CD14-positive monocyte (primary cell): ENCODE measurements around the gene MAGEC3. TPM values are rescaled to one million over a fixed set of nuclear protein-coding genes. Genes with fewer than 3 reads are reported as not detected.

Source experiments
- DNase-seq, 3 donors: peaks; one replicate each; pipeline ENCODE4 v3.0.0-alpha.2; 2011 to 2022
- H2AFZ ChIP-seq: 2 replicates; pipeline ENCODE4 v1.6.0; 2012; ENCODE audit warnings: mild to moderate bottlenecking, low read depth, low read length, inconsistent platforms; ENCODE audit not compliant: insufficient read depth, poor library complexity, severe bottlenecking
- H3K27ac ChIP-seq, 2 donors: 1 replicate in 1 of 2; 2 replicates in 1 of 2; pipeline ENCODE4 v1.5.1; 2012 to 2013; ENCODE audit warnings: low read length in 2 of 2, control low read depth in 1 of 2, inconsistent platforms in 1 of 2, low read depth in 1 of 2, mild to moderate bottlenecking in 1 of 2
- H3K27me3 ChIP-seq, 2 donors: one replicate each; pipeline versions ENCODE4 v1.6.0 to v1.6.1; 2011 to 2013; ENCODE audit warnings: low read length in 2 of 2; ENCODE audit not compliant: control insufficient read depth in 2 of 2, insufficient read depth in 2 of 2
- H3K36me3 ChIP-seq, 2 donors: replicated peaks in 1 of 2; 1 replicate in 1 of 2; 2 replicates in 1 of 2; pipeline versions ENCODE4 v1.5.1 to v1.6.1; 2012 to 2013; ENCODE audit warnings: low read length in 2 of 2, control low read depth in 1 of 2, inconsistent platforms in 1 of 2, mild to moderate bottlenecking in 1 of 2; ENCODE audit not compliant: insufficient read depth in 2 of 2, control insufficient read depth in 1 of 2
- H3K4me1 ChIP-seq, 2 donors: 1 replicate in 1 of 2; 2 replicates in 1 of 2; pipeline versions ENCODE4 v1.5.1 to v1.6.1; 2012 to 2013; ENCODE audit warnings: low read length in 2 of 2, control low read depth in 1 of 2, inconsistent platforms in 1 of 2, mild to moderate bottlenecking in 1 of 2, moderate library complexity in 1 of 2; ENCODE audit not compliant: insufficient read depth in 2 of 2, control insufficient read depth in 1 of 2
- H3K4me2 ChIP-seq: replicated peaks from 2 replicates; pipeline ENCODE3; 2012; ENCODE audit warnings: low read length, moderate library complexity, mild to moderate bottlenecking; ENCODE audit not compliant: poor library complexity, severe bottlenecking; ENCODE audit errors: extremely low read depth
- H3K4me3 ChIP-seq, 3 experiments: fragments of 200-600 bp in 1 of 3; sonication (generic) in 1 of 3; replicated peaks in 1 of 3; 1 replicate in 2 of 3; 2 replicates in 1 of 3; pipeline ENCODE4 v1.5.1; 2011 to 2013; ENCODE audit warnings: low read length in 3 of 3, mild to moderate bottlenecking in 3 of 3, control low read depth in 2 of 3, low read depth in 2 of 3, inconsistent platforms in 1 of 3, moderate library complexity in 1 of 3
- H3K79me2 ChIP-seq: 2 replicates; pipeline ENCODE4 v1.6.0; 2012; ENCODE audit warnings: mild to moderate bottlenecking, control low read depth, inconsistent platforms, low read length, moderate library complexity; ENCODE audit not compliant: insufficient read depth
- H3K9ac ChIP-seq: 2 replicates; pipeline ENCODE4 v1.6.0; 2017; ENCODE audit warnings: low read length, mild to moderate bottlenecking; ENCODE audit not compliant: insufficient read depth, poor library complexity, severe bottlenecking
- H3K9me3 ChIP-seq, 2 donors: replicated peaks in 1 of 2; 1 replicate in 1 of 2; 2 replicates in 1 of 2; pipeline versions ENCODE4 v1.5.1 to v1.6.1; 2012 to 2013; ENCODE audit warnings: low read length in 2 of 2, control low read depth in 1 of 2; ENCODE audit not compliant: control insufficient read depth in 1 of 2, insufficient read depth in 1 of 2
- H4K20me1 ChIP-seq: 2 replicates; pipeline ENCODE4 v1.6.0; 2012; ENCODE audit warnings: mild to moderate bottlenecking, low read length, control low read depth, moderate library complexity; ENCODE audit not compliant: insufficient read depth
- H3K27ac Mint-ChIP-seq, 7 donors: one replicate each; pipeline ENCODE4 v1.8.0; 2020; ENCODE audit warnings: mild to moderate bottlenecking in 7 of 7, mixed read lengths in 7 of 7, moderate library complexity in 6 of 7, inconsistent platforms in 2 of 7
- H3K27me3 Mint-ChIP-seq, 3 donors: one replicate each; pipeline ENCODE4 v1.8.0; 2021 to 2022; ENCODE audit warnings: low read depth in 3 of 3, mild to moderate bottlenecking in 3 of 3, mixed read lengths in 3 of 3, moderate library complexity in 3 of 3, inconsistent platforms in 1 of 3
- H3K36me3 Mint-ChIP-seq, 2 donors: one replicate each; pipeline ENCODE4 v1.8.0; 2020; ENCODE audit warnings: mixed read lengths in 2 of 2, inconsistent platforms in 1 of 2, mild to moderate bottlenecking in 1 of 2
- H3K4me1 Mint-ChIP-seq: one replicate; pipeline ENCODE4 v1.8.0; 2020; ENCODE audit warnings: mild to moderate bottlenecking, mixed read lengths
- H3K4me3 Mint-ChIP-seq, 2 donors: one replicate each; pipeline ENCODE4 v1.8.0; 2020; ENCODE audit warnings: mild to moderate bottlenecking in 2 of 2, mixed read lengths in 2 of 2, moderate library complexity in 1 of 2
- H3K9me3 Mint-ChIP-seq, 7 donors: one replicate each; pipeline ENCODE4 v1.8.0; 2020 to 2022; ENCODE audit warnings: mixed read lengths in 7 of 7, mild to moderate bottlenecking in 6 of 7, moderate library complexity in 6 of 7, inconsistent platforms in 2 of 7
- CTCF ChIP-seq: fragments of 200-600 bp; IDR thresholded peaks from one replicate; pipeline ENCODE4 v1.8.0; 2022; ENCODE audit warnings: antibody characterized with exemption, mild to moderate bottlenecking
- WGBS: methylation state at CpG from one replicate; pipeline ENCODE4 v1.1.5; 2013; ENCODE audit warnings: missing lambda C conversion rate; ENCODE audit not compliant: insufficient coverage; 5-methylcytosine and 5-hydroxymethylcytosine counted together
- intact Hi-C, 2 donors: fragments of 100-400 bp; cut with micrococcal nuclease; formaldehyde crosslinking; loops; one replicate each; pipeline versions ENCODE4 v1.15.0 to v1.15.1; 2023
- polyA plus RNA-seq, 3 donors: library from polyadenylated mRNA; depleted of rRNA in 1 of 3; unstranded in 2 of 3; stranded (reverse) in 1 of 3; fragments of 300-500 nt in 2 of 3; fragments of >200 nt in 1 of 3; fragmentation: Illumina TruSeq in 2 of 3; gene quantifications; 1 replicate in 2 of 3; 2 replicates in 1 of 3; pipeline ENCODE4 v1.2.3, GENCODE V29; 2012 to 2021

Gene MAGEC3
- polyA plus RNA-seq, 3 donors: not detected

GRCh38 chrX:141904262-141904661, 66.1 kb downstream of the MAGEC3 start:
- peaks cover 0 to 12% (median 3%) of the 10 kb centered on the region in 7 donors for H3K9me3 Mint-ChIP-seq
- no peak overlapping the region for H3K4me2 ChIP-seq
- H2AFZ ChIP-seq: no peak overlapping the region
- H3K9ac ChIP-seq: no peak overlapping the region
- H4K20me1 ChIP-seq: no peaks in the 10 kb centered on the region
- WGBS: no CpG with 5 or more reads among the region's 6 CpGs
- no peak overlapping the region for H3K4me3 ChIP-seq
- H3K27me3 ChIP-seq: no peaks in the 10 kb centered on the region
- no peak overlapping the region for H3K27ac Mint-ChIP-seq
- intact Hi-C loops: no loop called here
- H3K4me1 ChIP-seq: no peaks in the 10 kb centered on the region
- TF ChIP-seq CTCF: no peak
- DNase-seq: no peak
- H3K4me1 Mint-ChIP-seq: no peaks in the 10 kb centered on the region
- no peaks in the 10 kb centered on the region for H3K79me2 ChIP-seq
- no peak overlapping the region for H3K27ac ChIP-seq
- H3K27me3 Mint-ChIP-seq: peaks cover 0 to 3% (median 0%) of the 10 kb centered on the region in 3 donors
- no peaks in the 10 kb centered on the region for H3K36me3 ChIP-seq
- H3K4me3 Mint-ChIP-seq: no peak overlapping the region
- H3K36me3 Mint-ChIP-seq: no peaks in the 10 kb centered on the region
- no peaks in the 10 kb centered on the region for H3K9me3 ChIP-seq

- Mint-ChIP-seq H3K4me3 (no peak overlapping the region), H3K27me3 (peaks cover 0 to 2% (median 0%) of the 10 kb centered on the region in 3 donors), H3K4me1 (no peaks in the 10 kb centered on the region), H3K27ac (no peak overlapping the region), H3K36me3 (no peaks in the 10 kb centered on the region), H3K9me3 (peaks cover 0 to 3% (median 0%) of the 10 kb centered on the region in 7 donors)
- Histone ChIP-seq H3K4me3 (no peak overlapping the region), H4K20me1 (no peaks in the 10 kb centered on the region), H3K27me3 (no peaks in the 10 kb centered on the region), H3K4me1 (no peaks in the 10 kb centered on the region), H3K4me2 (no peak overlapping the region), H3K9me3 (no peaks in the 10 kb centered on the region), H3K79me2 (no peaks in the 10 kb centered on the region), H2AFZ (no peak overlapping the region), H3K36me3 (no peaks in the 10 kb centered on the region), H3K27ac (no peak overlapping the region), H3K9ac (no peak overlapping the region)
- no CpG with 5 or more reads among the region's 3 CpGs for WGBS
- TF ChIP-seq CTCF: no peak
- intact Hi-C loops: no loop called here
- DNase-seq: no peak
Measured at GRCh38 chrX:141917801-141918200, 79.7 kb downstream of the MAGEC3 start.
